RWPE1 (cell line): ENCODE results near the gene SARS2.

Source experiments
- CTCF ChIA-PET: fragments of 350-600 bp; sonication (Branson Sonifier 250); formaldehyde crosslinking; extraction: SDS; loops from one replicate; lab custom pipeline; 2021; lab: Yijun Ruan, JAX
- POLR2A ChIA-PET: fragments of 400-600 bp; formaldehyde crosslinking; extraction: SDS; loops from one replicate; lab custom pipeline; 2020; ENCODE audit warnings: antibody characterized with exemption; ENCODE audit not compliant: low non-redundant PET; lab: Yijun Ruan, JAX
- DNase-seq: peaks from one replicate; pipeline ENCODE4 v3.0.0; 2012; ENCODE audit warnings: low spot score
- H3K27ac ChIP-seq: fragments of 450-650 bp; 2 replicates; pipeline ENCODE4 v1.5.1; 2017
- CTCF ChIP-seq: fragments of 450-650 bp; conservative IDR thresholded peaks from 2 replicates; pipeline ENCODE4 v1.5.1; 2017; ENCODE audit warnings: low read depth, mild to moderate bottlenecking

The SARS2 gene

DNA sequence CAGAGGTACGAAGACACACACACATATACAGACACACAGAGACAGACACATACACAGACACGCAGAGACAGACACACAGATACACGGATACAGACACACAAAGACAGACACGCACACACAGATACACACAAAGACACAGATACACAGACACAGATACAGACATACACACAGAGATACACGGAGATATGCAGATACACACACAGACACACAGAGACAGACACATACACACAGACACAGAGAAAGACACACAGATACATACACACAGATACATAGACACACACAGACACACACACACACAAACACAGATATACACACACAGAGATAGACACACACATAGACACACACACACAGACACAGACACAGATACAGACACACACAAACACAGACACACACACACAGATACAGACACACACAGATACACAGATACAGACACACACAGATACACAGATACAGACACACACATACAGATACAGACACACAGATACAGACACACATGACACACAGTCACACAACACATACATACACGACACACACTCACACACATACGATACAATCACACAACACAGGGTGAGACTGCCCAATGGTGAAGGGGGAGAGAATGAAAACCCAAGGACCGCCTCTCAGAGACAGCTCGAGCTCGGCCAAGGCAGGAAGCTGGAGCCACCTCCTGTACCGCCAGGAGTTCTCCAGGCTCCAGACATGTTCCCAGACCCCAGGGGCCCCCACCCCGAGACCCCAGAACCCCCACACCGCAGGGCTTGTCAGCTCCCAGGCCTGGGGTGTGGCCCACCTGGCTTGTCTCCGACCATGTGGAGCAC, 9.8 kb downstream of the SARS2 start:
- ChIA-PET CTCF (no interaction called here), POLR2A (no interaction called here)
- DNase-seq, result no peak
- peak overlapping the region; percentile 13; the same call in 1 of the 2 replicates for H3K27ac ChIP-seq
- no peak for TF ChIP-seq CTCF

GRCh38 chr19:38919837-38920601, 10.5 kb downstream of the SARS2 start:
- CTCF ChIA-PET, result interaction anchor here (0.6 to 0.9 kb wide), 2 partner anchors 11 to 25 kb away, joined by 3 read pairs; partner anchors contain the start of genes MRPS12 and SARS2
- POLR2A ChIA-PET, result no interaction called here
- no peak for TF ChIP-seq CTCF
- H3K27ac ChIP-seq, result peak overlapping the region; percentile 44
- DNase-seq, result no peak

- H3K27ac ChIP-seq, result peak overlapping the region; percentile 41
- CTCF ChIA-PET, result no interaction called here
- no peak for DNase-seq
- no peak for TF ChIP-seq CTCF
- POLR2A ChIA-PET, result interaction anchor here (0.5 kb wide), 1 partner anchor 385 kb away, joined by 4 read pairs; no protein-coding TSS in a partner anchor
Measured at GRCh38 chr19:38918526-38918925, 12.0 kb downstream of the SARS2 start.

GRCh38 chr19:38917921-38918491, 12.6 kb downstream of the SARS2 start:
- peak; percentile 30 for DNase-seq
- peak overlapping the region; percentile 41 for H3K27ac ChIP-seq
- POLR2A ChIA-PET, result interaction anchor here (0.5 kb wide), 1 partner anchor 384 kb away, joined by 4 read pairs; no protein-coding TSS in a partner anchor
- no peak for TF ChIP-seq CTCF
- CTCF ChIA-PET, result interaction anchor here (0.7 kb wide), 2 partner anchors 318 to 683 kb away, joined by 3 read pairs; no protein-coding TSS in a partner anchor

- no peak for DNase-seq
- H3K27ac ChIP-seq, result peak overlapping the region; percentile 41
Measured at GRCh38 chr19:38917516-38917915, 13.0 kb downstream of the SARS2 start.

More at GRCh38 chr19:38917516-38917915, 13.0 kb downstream of the SARS2 start:
- POLR2A ChIA-PET, result no interaction called here
- no peak for TF ChIP-seq CTCF
- CTCF ChIA-PET, result interaction anchor here (0.7 kb wide), 2 partner anchors 318 to 683 kb away, joined by 3 read pairs; no protein-coding TSS in a partner anchor
